WTC11 (cell line): ENCODE measurements around the gene NACC2. TPM values are rescaled to one million over a fixed set of nuclear protein-coding genes. Genes with fewer than 3 reads are reported as not detected.

Experiments used
- ATAC-seq: fragments of 200-7000 bp; cut with Tn5 transposase; 2 replicates; pipeline ENCODE4 v1.10.0; 2021; ENCODE audit warnings: mild to moderate bottlenecking, moderate library complexity
- CTCF ChIA-PET: fragments of 300-600 bp; sonication (Branson Sonifier 250); formaldehyde crosslinking; loops from one replicate; lab custom pipeline; 2021; ENCODE audit warnings: antibody characterized with exemption; lab: Charles Lee
- POLR2A ChIA-PET: fragments of 350-600 bp; sonication (Branson Sonifier 250); formaldehyde crosslinking; loops from one replicate; lab custom pipeline; 2021; ENCODE audit warnings: antibody characterized with exemption; lab: Charles Lee
- DNase-seq: peaks from one replicate; pipeline ENCODE4 v3.0.0; 2021; ENCODE audit warnings: low spot score
- H3K27ac Mint-ChIP-seq: 2 replicates; pipeline ENCODE4 v1.8.0; 2021; ENCODE audit warnings: mixed read lengths
- H3K27me3 Mint-ChIP-seq: 2 replicates; pipeline ENCODE4 v1.8.0; 2021; ENCODE audit warnings: low read depth, mild to moderate bottlenecking, moderate library complexity, mixed read lengths
- H3K36me3 Mint-ChIP-seq: 2 replicates; pipeline ENCODE4 v1.8.0; 2021; ENCODE audit warnings: mixed read lengths
- H3K4me1 Mint-ChIP-seq: 2 replicates; pipeline ENCODE4 v1.8.0; 2022; ENCODE audit warnings: mixed read lengths
- H3K4me3 Mint-ChIP-seq: 2 replicates; pipeline ENCODE4 v1.8.0; 2021; ENCODE audit warnings: mild to moderate bottlenecking, moderate library complexity, mixed read lengths
- H3K9me3 Mint-ChIP-seq: 2 replicates; pipeline ENCODE4 v1.8.0; 2021; ENCODE audit warnings: mixed read lengths
- ATF1 ChIP-seq: sonication (generic); formaldehyde crosslinking; IDR thresholded peaks from 2 replicates; pipeline ENCODE4 v1.8.1; 2023; ENCODE audit warnings: mild to moderate bottlenecking, moderate library complexity, missing genetic modification reagents
- CTCF ChIP-seq: fragments of 200-600 bp; IDR thresholded peaks from 2 replicates; pipeline ENCODE4 v1.8.0; 2022; ENCODE audit warnings: antibody characterized with exemption
- EMX1 ChIP-seq: fragments of 250-450 bp; sonication (Bioruptor Pico); IDR thresholded peaks from 2 replicates; pipeline ENCODE4 v1.8.0; 2021; ENCODE audit warnings: mild to moderate bottlenecking
- FOXP1 ChIP-seq: sonication (generic); formaldehyde crosslinking; IDR thresholded peaks from 2 replicates; pipeline ENCODE4 v1.8.0; 2022; ENCODE audit warnings: missing genetic modification reagents, mild to moderate bottlenecking, moderate library complexity, borderline replicate concordance
- GABPB1 ChIP-seq: sonication (generic); formaldehyde crosslinking; IDR thresholded peaks from 2 replicates; pipeline ENCODE4 v1.8.1; 2023; ENCODE audit warnings: mild to moderate bottlenecking, missing genetic modification reagents
- KAT7 ChIP-seq: sonication (generic); formaldehyde crosslinking; IDR thresholded peaks from 2 replicates; pipeline ENCODE4 v1.8.1; 2023; ENCODE audit warnings: missing genetic modification reagents, mild to moderate bottlenecking, borderline replicate concordance
- NR2C2 ChIP-seq: sonication (generic); formaldehyde crosslinking; IDR thresholded peaks from 2 replicates; pipeline ENCODE4 v1.8.0; 2022; ENCODE audit warnings: mild to moderate bottlenecking, missing genetic modification reagents
- RELA ChIP-seq: sonication (generic); formaldehyde crosslinking; IDR thresholded peaks from 2 replicates; pipeline ENCODE4 v1.8.1; 2022; ENCODE audit warnings: missing genetic modification reagents, mild to moderate bottlenecking, borderline replicate concordance
- ZBTB21 ChIP-seq: sonication (generic); formaldehyde crosslinking; IDR thresholded peaks from 2 replicates; pipeline ENCODE4 v1.8.1; 2023; ENCODE audit warnings: mild to moderate bottlenecking, missing genetic modification reagents, borderline replicate concordance
- ZNF138 ChIP-seq: sonication (generic); formaldehyde crosslinking; conservative IDR thresholded peaks from 2 replicates; pipeline ENCODE4 v1.8.1; 2022; ENCODE audit warnings: mild to moderate bottlenecking, moderate library complexity, missing genetic modification reagents
- ZNF396 ChIP-seq: fragments of 250-450 bp; sonication (Bioruptor Pico); IDR thresholded peaks from 2 replicates; pipeline ENCODE4 v1.8.0; 2021; ENCODE audit warnings: mild to moderate bottlenecking, moderate library complexity, borderline replicate concordance
- ZNF532 ChIP-seq: fragments of 250-450 bp; sonication (Bioruptor Pico); IDR thresholded peaks from 2 replicates; pipeline ENCODE4 v1.9.0; 2021; ENCODE audit warnings: mild to moderate bottlenecking, borderline replicate concordance
- total RNA-seq: library from RNA; stranded (reverse); gene quantifications from 3 replicates; pipeline ENCODE4 v1.2.3, GENCODE V29; 2021

Gene NACC2
- total RNA-seq, 1 experiment from 2014 or later = 17.1 TPM

- CTCF ChIA-PET = interaction anchor here (0.7 to 2.5 kb wide), 18 partner anchors 9 to 174 kb away, joined by 3 to 13 read pairs (median 4); no protein-coding TSS in a partner anchor
- H3K27ac Mint-ChIP-seq = no peak overlapping the region
- no peak for ATAC-seq
- no peaks in the 10 kb centered on the region for H3K27me3 Mint-ChIP-seq
- no peaks in the 10 kb centered on the region for H3K9me3 Mint-ChIP-seq
- peaks cover 12% of the 10 kb centered on the region for H3K4me1 Mint-ChIP-seq
- H3K4me3 Mint-ChIP-seq = no peak overlapping the region
- TF ChIP-seq CTCF (no peak), KAT7 (CRISPR knock-in tag) (no peak), GABPB1 (CRISPR knock-in tag) (no peak), ZNF396 (CRISPR knock-in tag) (no peak)
- peak; percentile 15 for DNase-seq
- no peaks in the 10 kb centered on the region for H3K36me3 Mint-ChIP-seq
- POLR2A ChIA-PET = interaction anchor here (1.1 kb wide), 1 partner anchor 181 kb away, joined by 3 read pairs; the partner anchor contains the start of gene UBAC1
Observed at GRCh38 chr9:136141682-136142413, 46.8 kb upstream of the NACC2 start.

- POLR2A ChIA-PET = interaction anchor here (1.1 kb wide), 1 partner anchor 180 kb away, joined by 3 read pairs; the partner anchor contains the start of gene UBAC1
- H3K27ac Mint-ChIP-seq = no peak overlapping the region
- TF ChIP-seq ZBTB21 (CRISPR knock-in tag) (no peak), ZNF532 (CRISPR knock-in tag) (no peak), NR2C2 (CRISPR knock-in tag) (no peak), FOXP1 (no peak), ATF1 (no peak), ZNF138 (no peak), RELA (CRISPR knock-in tag) (no peak)
Observed at GRCh38 chr9:136140966-136141365, 45.9 kb upstream of the NACC2 start.

GRCh38 chr9:136140046-136140445 lies 45.0 kb upstream of the NACC2 start:
- Mint-ChIP-seq H3K36me3 (no peaks in the 10 kb centered on the region), H3K27ac (no peak overlapping the region), H3K4me3 (no peak overlapping the region), H3K9me3 (no peaks in the 10 kb centered on the region), H3K27me3 (no peaks in the 10 kb centered on the region), H3K4me1 (peaks cover 12% of the 10 kb centered on the region)
- no peak for TF ChIP-seq EMX1
- ChIA-PET CTCF (interaction anchor here (1.9 to 2.5 kb wide), 2 partner anchors 18 to 173 kb away, joined by 13 to 17 read pairs; no protein-coding TSS in a partner anchor), POLR2A (no interaction called here)
- ATAC-seq (no peak), DNase-seq (no peak)

More at GRCh38 chr9:136140966-136141365, 45.9 kb upstream of the NACC2 start:
- H3K27me3 Mint-ChIP-seq = no peaks in the 10 kb centered on the region
- H3K9me3 Mint-ChIP-seq = no peaks in the 10 kb centered on the region
- peaks cover 12% of the 10 kb centered on the region for H3K4me1 Mint-ChIP-seq
- no peaks in the 10 kb centered on the region for H3K36me3 Mint-ChIP-seq
- ATAC-seq = no peak
- peak; percentile 7 for DNase-seq
- CTCF ChIA-PET = interaction anchor here (0.5 to 2.5 kb wide), 14 partner anchors 8 to 659 kb away, joined by 3 to 13 read pairs (median 4); no protein-coding TSS in a partner anchor
- no peak overlapping the region for H3K4me3 Mint-ChIP-seq
